ENCODE measurements around the gene KCNA10.

KCNA10 gene

DNA sequence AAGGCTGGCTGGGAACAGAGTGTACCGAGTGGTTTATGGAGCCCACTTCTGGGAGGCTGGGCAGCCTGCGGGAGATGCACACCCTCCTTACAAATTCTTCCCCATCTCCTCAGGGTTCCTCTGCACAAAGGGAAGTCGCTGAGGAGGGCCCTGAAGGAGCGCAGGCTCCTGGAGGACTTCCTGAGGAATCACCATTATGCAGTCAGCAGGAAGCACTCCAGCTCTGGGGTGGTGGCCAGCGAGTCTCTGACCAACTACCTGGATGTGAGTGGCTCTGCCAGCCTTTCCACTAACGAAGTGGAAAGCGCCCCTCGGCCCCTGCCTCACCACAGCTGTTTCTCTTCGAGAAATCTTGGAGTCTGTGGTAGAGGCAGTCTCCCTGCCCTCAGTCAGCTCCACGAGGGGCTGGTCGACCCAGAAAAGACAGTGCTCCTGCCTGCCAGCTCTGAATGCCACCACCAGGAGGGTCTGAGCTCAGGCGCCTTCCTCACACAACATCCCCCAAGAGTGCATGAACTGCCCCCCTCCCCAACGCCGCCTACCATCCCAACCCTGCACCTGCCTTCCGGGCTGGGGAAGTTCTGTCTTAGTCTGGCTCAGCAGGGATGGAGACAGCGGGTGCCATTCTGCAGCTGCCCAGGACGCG, 36.2 kb downstream of the KCNA10 start:
- no peaks in the 10 kb centered on the region for H3K9me3 Mint-ChIP-seq (ENCODE audit: low read depth)
- peaks cover 2% of the 10 kb centered on the region for H3K27me3 Mint-ChIP-seq
- H3K4me1 Mint-ChIP-seq (ENCODE audit: low read depth) = no peaks in the 10 kb centered on the region
- H3K27ac Mint-ChIP-seq = no peak overlapping the region
- H3K4me3 Mint-ChIP-seq = no peak overlapping the region
- no peaks in the 10 kb centered on the region for H3K36me3 Mint-ChIP-seq

DNA sequence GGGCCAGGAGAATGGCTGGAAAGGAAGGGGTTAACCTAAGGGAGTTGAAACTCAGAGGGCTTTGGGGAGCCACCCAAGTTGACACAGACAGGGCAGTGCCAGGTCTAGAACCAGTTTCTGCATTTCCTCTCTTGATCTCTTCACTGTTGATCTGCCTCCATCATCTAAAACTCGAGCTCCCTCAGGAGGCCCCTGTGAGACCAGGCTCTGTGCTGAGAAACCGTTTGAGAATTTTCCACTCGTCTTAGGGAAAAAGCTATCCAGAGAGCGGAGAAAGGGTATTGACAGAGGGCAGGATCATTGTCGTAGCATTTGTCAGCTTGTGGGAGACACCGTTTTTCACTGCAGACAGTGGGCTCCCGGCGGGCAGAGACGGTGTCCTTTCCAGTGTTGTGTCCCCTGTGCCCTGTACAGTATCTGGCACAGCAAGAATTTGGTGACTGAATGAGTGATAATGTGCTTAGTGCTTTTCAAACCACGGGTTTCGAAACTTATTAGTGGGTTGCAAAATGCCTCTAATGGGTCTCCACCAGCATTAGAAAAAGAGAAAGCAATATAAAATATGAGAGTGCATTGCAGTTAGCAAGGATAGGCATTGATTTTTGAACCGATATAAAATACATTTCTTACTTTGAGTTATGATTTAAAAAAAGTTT, 36.9 kb downstream of the KCNA10 start:
- Mint-ChIP-seq H3K9me3 (ENCODE audit: low read depth) (no peaks in the 10 kb centered on the region), H3K27me3 (peaks cover 2% of the 10 kb centered on the region), H3K4me1 (ENCODE audit: low read depth) (no peaks in the 10 kb centered on the region), H3K4me3 (no peak overlapping the region), H3K36me3 (no peaks in the 10 kb centered on the region), H3K27ac (no peak overlapping the region)

DNA sequence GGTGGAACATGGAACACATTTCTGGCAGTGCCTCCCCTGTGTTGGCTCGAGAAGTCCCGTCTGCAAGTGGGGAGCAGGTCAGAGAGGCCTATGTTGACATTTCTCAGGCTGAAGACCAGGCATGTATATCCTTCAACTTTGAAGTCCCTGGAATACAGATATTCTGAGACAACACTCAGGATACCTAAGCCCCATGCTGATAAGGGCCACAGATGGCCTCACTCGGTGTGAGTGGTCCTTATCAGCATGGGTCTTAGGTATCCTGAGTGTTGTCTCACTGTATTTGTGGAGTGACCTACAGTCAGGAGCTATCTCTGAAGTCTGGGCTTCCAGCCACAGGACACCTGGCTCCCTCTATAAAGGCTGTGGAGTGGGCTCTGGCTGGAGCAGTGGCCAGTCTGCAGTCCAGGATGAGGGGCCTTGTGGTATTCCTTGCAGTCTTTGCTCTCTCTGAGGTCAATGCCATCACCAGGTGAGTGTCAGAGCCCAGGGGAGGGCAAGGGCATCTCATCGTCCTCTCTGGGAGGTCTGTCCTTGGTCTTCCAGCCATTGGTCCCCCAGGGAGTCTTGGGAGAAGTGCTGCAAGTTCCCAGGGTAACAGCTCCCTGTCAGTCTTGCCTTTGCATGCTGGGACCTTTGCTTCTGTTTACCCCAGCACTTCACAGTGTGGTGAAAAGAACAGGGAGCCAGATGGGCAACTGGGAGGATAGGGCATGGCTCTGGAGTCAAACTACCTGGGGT, 38.4 kb downstream of the KCNA10 start:
- Mint-ChIP-seq H3K4me1 (ENCODE audit: low read depth) (peaks cover 4% of the 10 kb centered on the region), H3K9me3 (ENCODE audit: low read depth) (no peaks in the 10 kb centered on the region), H3K27me3 (peaks cover 2% of the 10 kb centered on the region)

DNA sequence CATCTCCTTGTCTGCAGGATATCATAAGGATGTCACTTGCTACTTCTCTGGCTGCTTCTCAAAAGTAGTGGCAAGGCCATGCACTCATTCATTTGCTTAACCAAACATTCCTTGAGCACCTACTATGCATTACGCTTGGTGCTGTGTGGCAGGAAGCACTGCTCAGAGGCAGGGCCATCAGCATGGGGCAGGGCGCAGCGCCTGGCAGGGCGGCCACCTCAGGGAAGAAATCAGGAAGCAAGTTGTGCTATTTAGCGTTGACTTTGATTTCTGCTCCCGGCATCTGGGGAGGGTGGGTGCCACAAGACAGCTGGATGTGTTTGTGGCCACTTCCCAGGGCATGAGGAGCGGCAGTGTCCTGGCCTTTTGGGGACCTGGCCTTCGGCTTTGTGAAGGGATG, 40.1 kb downstream of the KCNA10 start:
- no peaks in the 10 kb centered on the region for H3K27me3 Mint-ChIP-seq
- H3K4me1 Mint-ChIP-seq (ENCODE audit: low read depth) = peaks cover 4% of the 10 kb centered on the region
- H3K36me3 Mint-ChIP-seq = no peaks in the 10 kb centered on the region
- H3K9me3 Mint-ChIP-seq (ENCODE audit: low read depth) = no peaks in the 10 kb centered on the region
- H3K4me3 Mint-ChIP-seq = no peak overlapping the region
- no peak overlapping the region for H3K27ac Mint-ChIP-seq

More for the DNA sequence above, 38.4 kb downstream of the KCNA10 start:
- Mint-ChIP-seq H3K4me3 (no peak overlapping the region), H3K27ac (no peak overlapping the region), H3K36me3 (no peaks in the 10 kb centered on the region)

DNA sequence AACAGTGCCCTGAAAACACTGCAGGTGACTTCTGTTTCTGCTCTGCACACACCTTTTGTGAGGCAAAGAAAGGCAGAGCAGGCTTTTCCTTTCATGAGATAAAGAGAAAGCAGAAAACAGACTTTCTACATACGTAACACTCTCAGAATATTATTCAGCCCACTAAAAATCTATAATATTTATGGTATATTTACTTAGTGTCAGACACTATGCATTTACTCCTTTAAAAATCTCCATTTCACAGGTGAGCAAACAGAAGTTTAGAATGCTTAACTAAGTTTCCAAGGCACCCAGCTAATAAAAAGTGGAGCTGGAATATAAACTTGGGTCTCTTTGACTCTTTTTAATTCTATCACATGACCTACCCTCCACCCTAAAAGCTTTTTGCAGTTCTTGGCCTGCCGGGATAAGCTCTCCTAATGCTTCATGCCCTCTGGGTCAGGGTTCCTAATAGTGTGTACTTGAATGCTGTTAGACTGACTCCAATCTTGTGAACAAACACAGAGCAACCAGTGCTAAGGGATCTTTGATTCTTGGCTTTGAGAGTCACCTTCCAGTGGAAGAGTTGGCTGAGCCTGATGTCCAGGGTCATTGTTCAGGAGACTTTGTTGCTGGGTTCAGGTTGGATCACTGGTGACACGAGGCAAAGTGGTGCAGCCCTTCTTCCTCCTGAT, 40.9 kb downstream of the KCNA10 start:
- Mint-ChIP-seq H3K4me3 (no peak overlapping the region), H3K27ac (no peak overlapping the region), H3K27me3 (no peaks in the 10 kb centered on the region), H3K4me1 (ENCODE audit: low read depth) (peaks cover 4% of the 10 kb centered on the region), H3K9me3 (ENCODE audit: low read depth) (no peaks in the 10 kb centered on the region), H3K36me3 (no peaks in the 10 kb centered on the region)

DNA sequence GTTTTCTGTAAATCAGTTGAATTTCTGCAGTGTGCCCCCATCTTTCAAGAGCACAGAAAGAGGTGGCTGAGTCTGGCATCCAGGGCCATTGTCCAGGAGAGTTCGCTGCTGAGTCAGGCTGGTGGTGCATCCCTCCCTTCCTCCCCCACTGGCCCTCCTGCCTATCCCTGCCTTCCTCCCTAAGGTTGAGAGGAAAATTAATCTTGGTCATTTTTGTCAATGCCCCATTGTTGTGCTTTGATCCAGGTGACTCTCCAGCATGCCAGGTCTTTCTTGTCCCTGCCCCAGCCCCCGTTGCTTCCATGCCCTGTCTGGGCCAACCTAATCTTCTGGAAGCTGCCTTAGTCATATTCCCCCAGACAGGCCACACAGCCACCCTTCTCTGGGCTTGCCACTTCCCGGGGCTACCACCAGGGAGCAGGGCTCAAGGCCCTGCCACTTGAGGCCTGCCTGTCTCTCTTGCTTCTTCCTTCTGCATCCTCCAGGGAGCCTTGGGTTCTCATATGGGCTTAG, 41.5 kb downstream of the KCNA10 start:
- no peak overlapping the region for H3K27ac Mint-ChIP-seq
- H3K9me3 Mint-ChIP-seq (ENCODE audit: low read depth) = no peaks in the 10 kb centered on the region
- no peaks in the 10 kb centered on the region for H3K27me3 Mint-ChIP-seq
- no peaks in the 10 kb centered on the region for H3K36me3 Mint-ChIP-seq
- H3K4me3 Mint-ChIP-seq = no peak overlapping the region
- H3K4me1 Mint-ChIP-seq (ENCODE audit: low read depth) = peaks cover 4% of the 10 kb centered on the region

DNA sequence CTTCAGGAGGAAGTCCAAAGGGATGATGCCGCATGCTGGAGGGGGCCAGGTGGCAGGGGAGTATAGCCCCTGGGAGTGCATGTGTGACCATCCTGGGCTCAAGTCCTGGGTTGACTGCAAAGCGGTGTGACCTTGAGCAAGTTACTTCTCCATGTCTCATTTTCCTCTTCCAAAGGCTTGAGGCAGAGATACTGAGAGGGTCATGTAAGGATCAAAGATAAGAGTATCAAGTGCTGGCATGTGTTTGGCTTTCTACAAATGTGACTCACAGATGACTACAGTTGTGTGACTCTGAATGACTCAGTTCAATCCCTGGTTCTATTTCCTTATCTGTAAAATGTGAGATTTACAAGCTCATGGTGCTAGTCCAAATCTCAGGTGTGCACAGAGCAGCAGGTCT, 41.9 kb downstream of the KCNA10 start:
- Mint-ChIP-seq H3K36me3 (no peaks in the 10 kb centered on the region), H3K27ac (no peak overlapping the region), H3K4me1 (ENCODE audit: low read depth) (peaks cover 4% of the 10 kb centered on the region), H3K27me3 (no peaks in the 10 kb centered on the region), H3K4me3 (no peak overlapping the region), H3K9me3 (ENCODE audit: low read depth) (no peaks in the 10 kb centered on the region)

DNA sequence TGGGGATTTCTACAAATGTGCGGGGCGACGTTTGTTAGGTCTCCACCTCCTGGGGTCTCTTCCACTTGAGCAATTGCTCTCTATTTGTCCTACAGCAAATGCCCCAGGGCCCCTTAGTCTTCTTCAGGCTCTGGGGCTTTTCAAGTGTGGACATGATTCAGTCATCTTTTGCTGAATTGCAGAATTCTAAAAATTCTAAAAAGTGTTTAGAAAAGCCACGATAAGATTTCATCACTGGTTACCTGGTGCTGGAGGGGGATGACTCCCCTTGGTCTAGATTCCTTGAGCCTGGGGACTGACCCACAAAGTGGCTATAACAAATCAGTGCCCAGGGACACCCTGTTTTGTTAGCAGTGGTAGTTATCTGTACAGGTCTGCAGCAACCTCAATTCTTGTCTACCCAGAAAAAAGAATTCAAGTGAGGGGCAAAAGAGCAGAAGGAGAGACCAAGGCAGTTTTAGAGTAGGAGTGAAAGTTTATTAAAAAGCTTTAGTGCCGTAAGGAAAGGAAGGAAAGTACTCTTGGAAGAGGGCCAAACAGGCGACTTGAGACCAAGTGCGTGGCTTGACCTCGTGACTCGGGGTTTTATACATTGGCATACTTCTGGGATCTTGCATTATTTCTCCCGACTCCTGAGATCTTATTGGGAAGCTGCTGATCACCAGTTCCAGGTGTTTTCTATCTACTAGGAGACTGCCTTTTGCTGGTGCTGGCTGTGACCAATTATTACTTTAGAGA, 42.8 kb downstream of the KCNA10 start:
- Mint-ChIP-seq H3K9me3 (ENCODE audit: low read depth) (no peaks in the 10 kb centered on the region), H3K27me3 (no peaks in the 10 kb centered on the region), H3K36me3 (no peaks in the 10 kb centered on the region), H3K27ac (no peak overlapping the region), H3K4me3 (no peak overlapping the region), H3K4me1 (ENCODE audit: low read depth) (peaks cover 4% of the 10 kb centered on the region)

DNA sequence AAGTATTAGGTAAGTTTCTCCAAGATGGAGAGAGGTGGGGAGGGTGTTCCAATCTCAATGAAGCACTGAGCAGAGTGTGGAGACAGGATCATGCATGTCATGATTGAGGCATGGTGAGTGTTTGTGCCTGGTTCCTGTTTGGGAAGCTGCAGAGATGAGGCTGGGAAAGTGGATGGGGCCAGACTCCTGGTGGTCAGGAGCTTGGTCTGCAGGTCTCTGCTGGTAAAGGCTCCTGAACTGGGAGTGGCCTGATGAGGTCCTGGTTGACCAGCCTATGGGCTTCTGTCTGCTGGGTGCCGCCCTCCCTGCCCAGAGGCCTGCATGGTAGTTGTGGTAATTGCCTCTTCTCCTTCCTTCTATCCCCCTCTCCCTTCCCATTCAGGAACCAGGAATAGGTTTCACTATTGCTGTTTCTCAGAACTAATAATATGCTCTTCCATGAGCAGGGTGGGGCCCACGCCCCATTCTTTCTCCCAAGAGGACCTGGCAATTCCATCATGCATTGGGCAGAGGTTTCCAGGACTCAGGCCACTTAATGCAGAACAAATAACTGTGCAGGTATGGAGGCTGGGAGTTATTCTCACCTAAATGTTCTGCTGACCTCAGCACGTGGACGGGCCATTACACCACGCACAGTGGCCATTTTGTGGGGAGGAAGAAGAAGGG, 43.5 kb downstream of the KCNA10 start:
- Mint-ChIP-seq H3K27me3 (peaks cover 2% of the 10 kb centered on the region), H3K9me3 (ENCODE audit: low read depth) (no peaks in the 10 kb centered on the region), H3K36me3 (no peaks in the 10 kb centered on the region), H3K27ac (no peak overlapping the region), H3K4me1 (ENCODE audit: low read depth) (peaks cover 4% of the 10 kb centered on the region), H3K4me3 (no peak overlapping the region)

DNA sequence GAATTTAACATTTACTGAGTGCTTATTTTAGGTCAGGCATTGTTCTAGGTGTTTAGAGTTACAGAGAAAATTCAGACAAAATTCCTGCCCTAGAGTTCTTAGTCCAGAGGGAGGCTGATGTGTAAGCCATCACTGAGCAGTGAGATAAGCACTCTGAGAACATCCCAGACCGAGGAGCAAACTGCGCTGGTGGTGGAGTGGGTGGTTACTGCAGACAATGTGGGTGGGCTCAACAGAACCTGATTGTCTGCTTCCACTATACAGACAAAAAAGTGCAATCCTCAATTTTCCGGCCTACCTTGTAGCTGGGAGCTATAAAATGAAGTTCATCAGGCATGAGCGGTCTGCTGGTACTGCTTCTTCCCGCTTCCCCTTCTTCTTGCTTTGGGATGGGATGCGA, 44.5 kb downstream of the KCNA10 start:
- Mint-ChIP-seq H3K27me3 (peaks cover 2% of the 10 kb centered on the region), H3K27ac (no peak overlapping the region), H3K36me3 (no peaks in the 10 kb centered on the region), H3K4me3 (no peak overlapping the region), H3K9me3 (ENCODE audit: low read depth) (no peaks in the 10 kb centered on the region), H3K4me1 (ENCODE audit: low read depth) (peaks cover 4% of the 10 kb centered on the region)

DNA sequence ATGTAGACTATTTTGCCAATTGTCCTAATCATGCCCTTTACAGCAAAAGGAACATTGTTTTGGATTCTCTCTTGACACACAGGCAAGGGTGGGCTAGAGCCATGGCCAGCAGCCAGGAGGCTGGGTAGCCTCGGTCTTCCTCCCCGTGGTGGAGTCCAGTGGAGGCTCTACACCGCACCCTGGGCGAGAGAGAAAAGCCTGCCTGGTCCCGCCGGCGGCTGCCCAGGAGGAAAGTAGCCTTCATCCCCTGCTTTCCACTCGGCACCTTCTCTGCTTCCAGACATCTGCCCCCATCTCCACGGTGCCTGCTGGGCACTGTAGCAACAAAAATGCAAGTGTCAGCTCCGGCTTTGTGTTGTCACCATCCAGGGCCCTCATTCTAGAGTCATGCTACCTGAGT, 46.4 kb downstream of the KCNA10 start:
- H3K27ac Mint-ChIP-seq = no peak overlapping the region
- no peak overlapping the region for H3K4me3 Mint-ChIP-seq
- H3K9me3 Mint-ChIP-seq (ENCODE audit: low read depth) = no peaks in the 10 kb centered on the region
- H3K4me1 Mint-ChIP-seq (ENCODE audit: low read depth) = peaks cover 4% of the 10 kb centered on the region
- peaks cover 2% of the 10 kb centered on the region for H3K27me3 Mint-ChIP-seq
- H3K36me3 Mint-ChIP-seq = no peaks in the 10 kb centered on the region

DNA sequence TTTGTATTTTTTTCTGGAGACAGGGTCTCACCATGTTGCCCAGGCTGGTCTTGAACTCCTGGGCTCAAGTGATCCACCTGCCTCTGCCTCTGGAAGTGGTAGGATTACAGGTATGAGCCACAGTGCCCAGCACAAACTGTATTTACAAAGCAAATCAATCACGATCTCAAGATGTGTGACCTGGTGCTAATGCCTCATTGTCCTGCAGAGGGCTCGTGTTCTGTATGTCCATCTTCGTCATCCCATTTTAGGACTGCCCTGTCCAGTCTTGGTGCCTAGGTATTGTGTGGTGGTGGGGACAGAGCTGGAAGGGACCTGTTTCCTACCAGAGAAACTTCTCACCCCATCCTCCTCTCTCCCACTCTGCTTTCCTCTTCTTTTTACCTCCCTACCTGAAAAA, 47.8 kb downstream of the KCNA10 start:
- Mint-ChIP-seq H3K9me3 (ENCODE audit: low read depth) (no peaks in the 10 kb centered on the region), H3K4me1 (ENCODE audit: low read depth) (no peaks in the 10 kb centered on the region), H3K4me3 (no peak overlapping the region), H3K27ac (no peak overlapping the region), H3K36me3 (no peaks in the 10 kb centered on the region), H3K27me3 (peaks cover 2% of the 10 kb centered on the region)

Data from activated naive CD8-positive, alpha-beta T cell (primary cell).